Activated CD4-positive, alpha-beta T cell treated with anti-CD3 and anti-CD28 coated beads, Interleukin-2, Interleukin-4, amounts not matched to agents 100 ng/mL and 50 ng/mL, durations not matched to agents 16 hours and 8 hours (primary cell): ENCODE measurements around the gene TRIM6.
A peak's percentile ranks its signal among the peaks of the same experiment; 100 is the strongest.
"Not testable (repeated sequence)": the region's sequence is repeated elsewhere in the genome, so short reads cannot be mapped to it uniquely, and the experiment has no call there.

Experiments
- DNase-seq: peaks from one replicate; pipeline ENCODE4 v3.0.0-alpha.2; 2020; ENCODE audit warnings: low spot score

The TRIM6 gene

DNA sequence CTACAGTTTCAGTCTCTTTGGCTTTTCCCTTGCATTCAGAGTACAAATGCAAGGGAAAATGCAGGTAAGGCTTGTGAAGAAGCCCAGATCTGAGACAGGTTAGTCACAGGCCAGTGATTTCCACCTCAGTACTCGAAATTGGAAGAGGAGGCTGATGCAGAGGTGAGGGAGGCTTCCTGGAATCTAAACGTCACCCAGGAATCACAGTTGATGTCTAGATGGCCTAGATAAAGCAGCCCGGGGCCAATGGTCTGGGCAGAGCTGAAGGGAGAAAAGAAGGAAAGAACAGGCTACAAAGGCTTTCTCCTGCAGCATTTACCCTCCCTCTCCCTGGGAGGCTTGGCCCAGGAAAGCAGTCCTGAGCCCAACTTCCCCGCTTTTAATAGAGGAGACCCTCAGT, 8.5 kb downstream of the TRIM6 start:
- DNase-seq = no peak

DNA sequence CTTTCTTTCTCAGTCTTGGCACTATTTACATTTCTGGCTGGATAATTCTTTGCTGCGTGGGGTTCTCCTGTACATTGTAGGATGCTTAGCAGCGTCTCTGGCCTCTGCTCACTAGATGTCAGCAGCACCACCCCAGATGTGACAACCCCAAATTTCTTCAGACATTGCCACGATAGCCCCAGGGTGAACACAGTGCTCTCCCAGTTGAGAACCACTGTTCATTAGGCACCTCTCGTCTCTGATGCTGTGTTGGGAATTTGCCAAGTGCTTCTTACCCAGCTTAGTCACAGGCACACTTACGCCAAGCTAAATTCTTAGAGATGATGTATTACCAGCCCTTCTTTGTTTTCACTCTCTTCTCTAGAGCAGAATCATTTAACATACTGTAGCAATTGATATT, 9.4 kb downstream of the TRIM6 start:
- no peak for DNase-seq

DNA sequence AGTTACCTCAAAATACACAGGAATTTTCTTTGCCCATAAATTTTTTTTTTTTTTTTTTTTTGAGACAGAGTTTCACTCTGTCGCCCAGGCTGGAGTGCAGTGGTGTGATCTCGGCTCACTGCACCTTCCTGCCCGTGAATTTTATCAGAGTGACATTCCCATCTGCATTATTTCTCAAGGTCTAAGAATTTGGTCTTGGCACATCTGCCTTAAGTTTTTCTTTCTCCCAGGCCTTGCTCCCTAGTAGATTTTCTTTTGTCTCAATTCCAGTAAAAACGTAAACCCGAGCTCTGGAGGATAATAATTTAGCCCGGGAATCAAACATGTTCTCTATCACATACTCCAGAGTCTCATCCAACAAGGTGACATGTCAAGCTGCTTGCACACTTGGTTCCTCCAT, 12.4 kb downstream of the TRIM6 start:
- no peak for DNase-seq

DNA sequence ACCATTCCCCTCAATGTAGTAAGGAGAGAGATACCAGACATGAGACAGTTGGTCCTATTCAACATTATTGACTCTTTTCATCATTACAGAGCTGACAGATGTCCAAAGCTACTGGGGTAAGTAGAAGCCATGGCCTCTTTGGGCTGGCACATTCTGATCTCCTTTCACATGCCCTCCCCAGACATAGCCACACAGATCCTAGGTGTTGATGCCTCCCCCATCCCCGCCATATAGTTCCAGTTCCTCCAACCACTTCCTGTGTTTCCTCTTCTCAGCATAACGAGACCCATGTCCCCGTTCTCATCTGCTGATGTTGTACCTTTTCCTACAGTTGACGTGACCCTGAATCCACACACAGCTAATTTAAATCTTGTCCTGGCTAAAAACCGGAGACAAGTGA, 14.0 kb downstream of the TRIM6 start:
- DNase-seq = no peak

DNA sequence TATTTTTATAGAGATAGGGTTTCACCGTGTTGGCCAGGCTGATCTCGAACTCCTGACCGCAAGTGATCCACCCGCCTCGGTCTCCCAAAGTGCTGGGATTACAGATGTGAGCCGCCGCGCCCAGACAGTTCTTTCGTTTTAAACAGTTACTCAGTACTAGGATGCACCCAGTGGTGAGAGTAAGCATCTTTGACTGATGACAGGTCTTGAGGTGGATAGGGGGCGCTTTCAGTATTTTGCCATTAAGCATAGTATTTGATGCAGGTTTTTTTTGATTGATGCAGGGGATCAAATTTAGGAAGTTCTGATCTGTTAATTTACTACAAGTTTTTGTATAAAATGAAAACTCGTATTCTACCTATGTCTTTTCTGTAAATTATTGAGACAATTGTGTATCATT, 15.2 kb downstream of the TRIM6 start:
- no peak for DNase-seq

DNA sequence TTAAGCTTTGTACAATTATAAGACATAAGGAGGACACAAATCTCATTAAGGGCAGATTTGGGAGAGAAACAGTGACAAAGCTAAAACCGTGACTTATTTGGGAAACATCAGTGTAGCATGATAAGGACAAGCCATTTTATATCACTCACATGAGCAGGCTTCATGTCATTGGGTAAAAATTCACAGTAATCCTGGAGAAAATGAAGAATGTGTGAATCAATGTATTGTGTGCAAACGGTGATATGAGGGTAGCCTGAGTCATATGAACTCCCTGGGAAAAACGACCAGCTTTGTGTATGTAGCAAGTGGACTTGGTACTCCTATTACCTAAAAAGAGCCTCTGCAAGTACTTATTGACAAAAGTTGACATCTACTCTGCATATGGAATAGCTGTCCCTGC, 22.4 kb downstream of the TRIM6 start:
- DNase-seq = no peak

DNA sequence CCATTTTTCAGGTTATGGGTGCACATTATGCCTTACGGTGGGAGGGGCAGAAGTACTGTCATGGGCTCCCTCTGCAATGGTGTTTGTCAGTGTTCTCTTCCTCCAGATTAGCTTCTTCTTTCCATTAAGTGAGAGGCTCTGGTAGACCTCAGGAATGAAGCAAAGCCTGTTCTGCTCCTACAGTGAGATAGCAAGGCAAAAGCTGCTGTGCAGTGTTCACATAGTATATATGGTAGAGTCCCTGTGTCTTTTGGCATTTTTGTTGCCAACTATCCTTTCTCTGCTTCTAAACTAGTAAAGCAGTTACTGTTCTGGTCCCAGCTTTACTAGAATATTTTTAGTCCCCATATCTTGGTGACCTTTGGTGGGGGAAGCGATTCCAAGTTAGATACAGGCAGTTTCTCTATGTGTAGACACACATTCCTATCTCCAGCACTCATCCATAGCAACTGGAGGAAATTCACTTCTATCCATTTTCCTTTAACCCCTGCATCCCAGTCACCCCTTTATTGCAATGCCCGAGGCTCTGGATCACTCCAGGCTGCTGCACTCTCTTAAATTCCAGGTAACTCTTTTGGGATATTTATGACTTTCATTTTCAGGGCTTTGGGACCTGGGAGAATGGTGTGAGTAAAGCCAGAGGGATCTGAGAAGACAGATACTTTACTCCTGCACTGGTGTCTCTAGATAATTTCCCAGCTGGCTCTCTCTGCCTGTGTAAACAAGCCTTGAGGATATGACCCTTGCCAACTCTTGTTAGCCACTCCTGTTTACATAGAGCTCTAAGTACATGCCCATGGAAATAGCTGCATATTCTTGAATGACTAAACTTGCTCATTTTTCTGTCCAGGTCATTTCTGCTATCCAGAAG, 24.4 kb downstream of the TRIM6 start:
- no peak for DNase-seq

DNA sequence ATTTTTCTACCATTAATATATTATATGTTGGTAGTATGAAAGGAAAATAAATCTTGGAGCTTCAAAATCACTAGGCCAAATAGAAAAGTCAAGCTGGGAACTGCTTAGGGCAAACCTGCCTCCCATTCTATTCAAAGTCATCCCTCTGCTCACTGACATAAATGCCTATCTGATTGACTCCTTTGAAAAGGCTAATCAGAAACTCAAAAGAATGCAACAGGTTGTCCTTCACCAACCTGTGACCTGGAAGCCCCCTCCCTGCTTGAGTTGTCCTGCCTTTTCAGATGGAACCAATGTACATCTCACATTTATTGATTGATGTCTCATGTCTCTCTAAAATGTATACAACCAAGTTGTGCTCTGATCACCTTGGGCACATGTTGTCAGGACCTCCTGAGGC, 25.1 kb downstream of the TRIM6 start:
- no peak for DNase-seq

DNA sequence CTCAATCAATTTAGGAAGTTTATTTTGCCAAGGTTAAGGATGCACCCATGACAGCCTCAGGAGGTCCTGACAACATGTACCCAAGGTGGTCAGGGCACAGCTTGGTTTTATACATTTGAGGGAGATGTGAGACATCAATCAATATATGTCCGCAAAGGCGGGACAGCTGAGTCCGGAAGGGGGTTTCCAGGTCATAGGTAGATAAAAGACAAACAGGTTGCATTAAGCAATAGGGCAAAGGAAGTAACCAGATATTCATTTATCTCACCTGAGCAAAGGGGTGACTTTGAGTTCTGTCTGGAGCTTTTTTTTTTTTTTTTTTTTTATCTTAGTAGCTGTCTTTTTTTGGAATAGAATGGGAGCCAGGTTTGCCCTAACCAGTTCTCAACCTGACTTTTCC, 26.4 kb downstream of the TRIM6 start:
- no peak for DNase-seq

DNA sequence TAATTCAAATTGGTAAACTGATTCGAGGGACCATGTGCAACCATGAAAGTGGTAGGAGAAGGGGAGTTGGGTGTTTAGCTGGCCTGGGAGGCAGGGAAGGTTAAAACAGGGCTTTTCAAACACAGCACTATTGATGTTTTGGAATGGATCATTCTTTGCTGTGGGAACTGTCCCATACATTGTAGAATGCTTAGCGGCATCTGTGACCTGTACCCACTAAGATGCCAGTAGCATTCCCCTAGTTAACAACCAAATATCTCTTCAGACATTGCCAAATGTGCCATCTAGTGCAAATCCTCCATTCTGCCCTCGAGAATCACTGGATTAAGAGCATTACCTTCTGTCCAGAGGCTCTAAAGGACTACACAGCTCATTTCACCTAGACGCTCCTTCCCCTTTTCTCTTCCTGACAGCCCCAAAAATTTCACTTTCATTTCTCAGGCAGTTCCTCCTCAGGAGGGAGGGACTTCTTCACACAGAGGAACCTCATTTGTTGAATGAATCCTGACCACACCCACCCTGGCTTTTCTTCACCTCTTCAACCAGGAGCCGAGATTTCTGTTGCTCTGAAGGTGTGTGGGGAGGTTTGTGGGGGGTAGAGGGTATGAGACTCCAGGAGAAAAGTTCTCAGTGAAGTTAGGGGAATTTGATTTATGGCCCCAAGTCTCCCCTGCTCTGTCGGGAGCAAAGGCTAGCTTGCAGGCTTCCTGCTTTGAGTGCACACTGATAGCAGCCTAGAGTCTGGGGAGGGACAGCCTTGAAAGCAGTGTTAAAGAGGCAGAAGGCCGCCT, 28.2 kb downstream of the TRIM6 start, which contains the start of gene TRIM34:
Gene TRIM34, plus strand, starts transcription at position 513 of the 791 bp plus-strand sequence. CDS start 7,331 bp downstream, outside the sequence.
- DNase-seq = peak; percentile 78

DNA sequence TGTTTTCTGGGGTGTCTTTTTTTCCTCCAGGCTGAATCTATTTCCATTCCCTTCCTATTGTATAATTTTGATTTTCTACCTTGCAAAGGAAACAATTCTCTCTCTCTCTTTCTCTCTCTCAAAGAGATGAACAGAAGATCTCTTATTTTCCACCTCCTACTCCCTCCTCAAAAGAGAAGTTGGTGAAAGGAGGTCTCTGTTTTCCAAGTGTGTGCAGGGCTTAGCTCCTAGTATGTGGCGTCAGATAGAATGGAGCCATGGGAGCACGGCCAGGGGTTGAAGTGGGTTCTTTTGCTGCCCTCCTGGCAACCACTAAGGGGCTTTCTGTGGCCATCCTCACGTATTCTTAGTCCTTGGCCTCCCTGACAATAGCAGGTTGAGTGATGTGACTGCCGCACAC, 28.8 kb downstream of the TRIM6 start:
- no peak for DNase-seq

DNA sequence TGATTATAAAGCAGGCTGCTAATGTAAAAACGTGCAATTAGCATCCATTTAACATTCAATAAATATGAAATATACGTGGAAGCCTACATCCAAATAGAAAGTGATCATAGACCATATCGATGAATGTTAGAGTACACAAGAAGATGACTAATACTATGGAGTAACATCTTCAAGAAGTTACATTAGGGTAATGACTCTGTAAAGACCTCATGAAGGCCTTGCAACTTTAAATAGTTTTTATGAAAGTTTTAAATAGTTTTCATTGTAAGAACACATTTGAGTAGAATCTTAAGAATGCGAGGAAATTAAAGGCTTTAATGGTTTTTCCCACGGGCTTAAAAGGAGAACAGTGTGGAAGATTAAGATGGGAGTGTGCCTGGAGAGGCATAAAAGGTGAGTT, 29.8 kb downstream of the TRIM6 start:
- no peak for DNase-seq

DNA sequence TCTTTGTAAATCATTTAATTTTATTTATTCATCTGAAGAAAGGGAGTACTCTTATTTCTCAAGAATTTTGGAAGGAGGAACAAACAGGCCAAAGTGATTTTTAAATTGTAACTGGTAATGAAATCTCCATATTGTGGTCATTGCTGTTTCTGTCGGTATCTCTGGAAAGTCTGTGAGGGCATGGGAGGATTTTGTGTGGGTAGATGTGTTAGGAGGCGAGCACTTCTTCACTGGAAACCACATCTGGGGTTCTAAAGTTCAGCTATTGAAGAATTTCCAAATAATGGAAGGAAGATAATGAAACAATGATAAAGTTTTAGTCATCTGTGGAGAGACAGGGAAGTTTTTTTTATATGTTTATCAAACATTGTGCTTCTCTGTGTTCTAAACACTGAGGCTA, 35.0 kb downstream of the TRIM6 start:
- no peak for DNase-seq

DNA sequence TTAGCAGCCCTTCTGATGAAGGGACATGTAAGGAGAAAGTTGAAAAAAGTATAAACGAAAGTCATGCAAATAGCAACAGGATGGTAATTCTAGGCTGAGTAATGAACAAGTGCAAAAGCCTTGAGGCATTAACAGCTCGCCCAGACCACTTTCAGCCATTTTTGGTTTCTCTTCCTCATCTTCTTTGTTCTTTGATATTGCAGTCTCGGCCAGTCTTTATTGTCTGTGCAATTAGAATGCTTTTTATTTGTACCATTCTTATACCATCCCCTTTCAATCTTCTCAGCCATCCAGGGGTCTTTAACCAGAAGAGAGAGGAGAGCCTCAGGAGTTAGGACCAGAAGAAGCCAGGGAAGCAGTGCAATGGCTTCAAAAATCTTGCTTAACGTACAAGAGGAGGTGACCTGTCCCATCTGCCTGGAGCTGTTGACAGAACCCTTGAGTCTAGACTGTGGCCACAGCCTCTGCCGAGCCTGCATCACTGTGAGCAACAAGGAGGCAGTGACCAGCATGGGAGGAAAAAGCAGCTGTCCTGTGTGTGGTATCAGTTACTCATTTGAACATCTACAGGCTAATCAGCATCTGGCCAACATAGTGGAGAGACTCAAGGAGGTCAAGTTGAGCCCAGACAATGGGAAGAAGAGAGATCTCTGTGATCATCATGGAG, 35.7 kb downstream of the TRIM6 start:
- no peak for DNase-seq

DNA sequence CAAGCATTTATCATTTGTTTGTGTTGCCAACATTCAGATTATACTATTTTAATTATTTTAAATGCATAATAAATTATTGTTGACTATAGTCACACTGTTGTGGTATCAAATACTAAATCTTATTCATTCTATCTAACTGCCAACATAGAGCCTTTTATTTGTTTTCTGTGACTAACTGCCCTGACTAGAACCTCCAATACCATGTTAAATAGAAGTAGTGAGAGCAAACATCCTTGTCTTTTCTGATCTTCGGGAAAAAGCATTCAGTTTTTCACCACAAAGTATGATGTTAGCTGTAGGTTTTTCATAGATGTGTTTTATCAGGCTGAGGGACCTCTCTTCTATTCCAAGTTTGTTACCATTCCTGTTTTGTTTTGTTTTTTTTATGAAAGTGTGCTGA, 43.5 kb downstream of the TRIM6 start:
- DNase-seq = no peak

DNA sequence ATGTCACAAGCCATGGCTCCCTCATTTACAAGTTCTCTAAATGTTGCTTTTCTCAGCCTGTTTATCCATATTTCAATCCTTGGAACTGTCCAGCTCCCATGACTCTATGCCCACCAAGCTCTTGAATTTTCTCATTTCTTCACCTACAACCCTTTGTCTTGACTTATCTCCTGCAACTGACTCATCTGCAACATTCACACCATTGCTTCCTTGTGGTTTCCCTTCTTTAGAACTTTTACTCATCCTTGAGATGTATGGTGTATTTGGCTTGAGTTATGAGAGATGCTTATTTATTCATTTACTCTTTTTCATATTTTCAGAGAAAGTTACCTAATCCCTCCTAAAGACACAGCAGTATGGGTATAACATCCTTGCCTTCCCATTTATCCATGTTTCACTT, 47.1 kb downstream of the TRIM6 start:
- DNase-seq = peak; percentile 30

DNA sequence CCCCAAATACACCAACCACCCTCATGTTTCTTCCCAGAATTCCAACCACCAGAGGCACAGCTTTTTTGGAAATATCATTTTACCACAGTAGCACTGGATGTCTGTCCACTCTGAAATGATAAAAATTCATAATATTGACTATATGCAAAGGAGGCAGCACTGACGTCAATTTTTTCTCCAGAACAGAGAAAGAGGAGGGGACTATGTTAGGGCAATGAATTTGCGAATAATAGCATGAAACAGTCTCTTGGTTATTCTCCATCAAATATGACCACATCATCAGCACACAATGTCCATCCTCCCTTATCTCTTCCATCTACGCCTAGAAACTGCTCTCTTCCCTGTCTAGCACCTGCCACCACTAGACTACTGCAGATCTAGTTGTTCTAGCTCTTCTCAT, 49.7 kb downstream of the TRIM6 start:
- no peak for DNase-seq

DNA sequence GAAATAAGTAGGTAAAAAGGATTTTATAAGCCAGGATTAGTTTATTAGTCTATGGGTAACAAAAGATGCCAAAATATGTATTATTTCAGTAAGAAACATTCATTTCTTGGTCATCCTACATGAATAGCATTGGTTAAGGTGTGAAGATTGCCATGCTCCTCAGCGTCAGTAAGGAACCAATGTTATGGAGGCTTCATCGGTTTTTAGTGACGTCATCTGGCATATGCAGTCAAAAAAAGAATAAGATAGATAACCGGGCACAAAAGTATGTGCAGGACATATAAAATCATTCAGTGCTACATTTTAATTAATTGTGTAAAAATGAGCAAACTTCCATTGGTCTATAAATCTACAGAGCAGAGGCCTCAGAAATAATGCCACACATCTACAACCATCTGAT, 59.0 kb downstream of the TRIM6 start:
- DNase-seq = no peak

DNA sequence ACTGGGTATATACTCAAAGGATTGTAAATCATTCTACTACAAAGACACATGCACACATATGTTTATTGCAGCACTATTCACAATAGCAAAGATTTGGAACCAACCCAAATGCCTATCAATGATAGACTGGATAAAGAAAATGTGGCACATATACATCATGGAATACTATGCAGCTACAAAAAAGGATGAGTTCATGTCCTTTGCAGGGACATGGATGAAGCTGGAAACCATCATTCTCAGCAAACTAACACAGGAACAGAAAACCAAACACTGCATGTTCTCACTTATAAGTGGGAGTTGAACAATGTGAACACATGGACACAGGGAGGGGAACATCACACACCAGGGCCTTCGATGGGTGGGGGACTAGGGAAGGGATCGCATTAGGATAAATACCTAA, 60.5 kb downstream of the TRIM6 start:
- DNase-seq = not testable (repeated sequence)

DNA sequence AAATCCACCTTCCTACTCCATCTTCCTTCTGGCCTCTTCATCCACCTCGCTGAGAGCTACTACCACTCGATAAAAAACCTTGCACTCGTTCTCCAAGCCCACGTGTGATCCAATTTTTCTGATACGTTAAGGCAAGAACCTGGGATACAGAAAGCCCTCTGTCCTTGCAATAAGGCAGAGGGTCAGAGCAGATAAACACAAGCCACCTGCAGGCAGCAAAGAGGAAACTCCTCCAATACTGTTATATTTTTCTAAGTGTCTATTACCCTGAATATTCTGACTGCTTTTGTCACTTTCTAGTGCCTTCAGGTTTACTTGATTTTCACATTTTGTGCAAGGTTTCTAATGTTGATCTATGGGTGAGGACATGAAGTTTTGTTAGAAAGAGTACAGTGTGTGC, 61.9 kb downstream of the TRIM6 start:
- DNase-seq = no peak
